DND-41 (cell line): ENCODE data around the gene C1QB.
"Not testable (repeated sequence)": the region's sequence is repeated elsewhere in the genome, so short reads cannot be mapped to it uniquely, and the experiment has no call there.

ENCODE experiments used
- ATAC-seq: fragments of 200-7000 bp; cut with Tn5 transposase; 3 replicates; pipeline ENCODE4 v1.9.1; 2021; ENCODE audit warnings: low read depth; ENCODE audit not compliant: insufficient read depth
- DNase-seq: peaks from one replicate; pipeline ENCODE4 v3.0.0-alpha.2; 2020
- H2AFZ ChIP-seq: 2 replicates; pipeline ENCODE4 v1.6.0; 2012; ENCODE audit warnings: low read depth, low read length
- H3K27ac ChIP-seq: 2 replicates; pipeline ENCODE4 v1.5.1; 2012; ENCODE audit warnings: low read length, inconsistent platforms
- H3K27me3 ChIP-seq: fragments of 200-600 bp; sonication (generic); 2 replicates; pipeline ENCODE4 v1.6.0; 2012; ENCODE audit warnings: low read length, mild to moderate bottlenecking, inconsistent platforms; ENCODE audit not compliant: insufficient read depth, poor library complexity
- H3K36me3 ChIP-seq: 2 replicates; pipeline ENCODE4 v1.5.1; 2012; ENCODE audit warnings: low read length, inconsistent platforms; ENCODE audit not compliant: insufficient read depth
- H3K4me1 ChIP-seq: 2 replicates; pipeline ENCODE4 v1.5.1; 2012; ENCODE audit warnings: mild to moderate bottlenecking, low read length; ENCODE audit not compliant: insufficient read depth
- H3K4me2 ChIP-seq: 2 replicates; pipeline ENCODE4 v1.6.0; 2012; ENCODE audit warnings: mild to moderate bottlenecking, moderate library complexity, low read length, inconsistent platforms; ENCODE audit not compliant: insufficient read depth
- H3K4me3 ChIP-seq, 2 experiments: fragments of 200-600 bp in 1 of 2; shearing (Covaris generic) in 1 of 2; 2 replicates each; pipeline ENCODE4 v1.5.1; 2012 to 2016; ENCODE audit warnings: inconsistent platforms in 2 of 2, low read length in 2 of 2, mild to moderate bottlenecking in 2 of 2, low read depth in 1 of 2, moderate library complexity in 1 of 2
- H3K79me2 ChIP-seq: 2 replicates; pipeline ENCODE4 v1.6.0; 2012; ENCODE audit warnings: low read length, inconsistent platforms; ENCODE audit not compliant: insufficient read depth
- H3K9ac ChIP-seq: 2 replicates; pipeline ENCODE4 v1.6.0; 2012; ENCODE audit warnings: low read depth, mild to moderate bottlenecking, inconsistent platforms, low read length, moderate library complexity
- H3K9me3 ChIP-seq: 2 replicates; pipeline ENCODE4 v1.5.1; 2012; ENCODE audit warnings: low read length, moderate library complexity, mild to moderate bottlenecking, inconsistent platforms; ENCODE audit not compliant: insufficient read depth, severe bottlenecking
- H4K20me1 ChIP-seq: 2 replicates; pipeline ENCODE4 v1.6.0; 2012; ENCODE audit warnings: low read length; ENCODE audit not compliant: insufficient read depth
- CTCF ChIP-seq: IDR thresholded peaks from 2 replicates; pipeline ENCODE4 v1.5.1; 2012; ENCODE audit warnings: borderline replicate concordance, low read length, moderate library complexity, mild to moderate bottlenecking; ENCODE audit not compliant: poor library complexity, severe bottlenecking; ENCODE audit errors: extremely low read depth
- EZH2 ChIP-seq: IDR thresholded peaks from 3 replicates; pipeline ENCODE4 v1.6.1; 2012; ENCODE audit warnings: borderline replicate concordance, low read depth, mild to moderate bottlenecking, moderate library complexity, low read length, inconsistent platforms; ENCODE audit not compliant: severe bottlenecking

C1QB gene

GRCh38 chr1:22705586-22705985 is 52.5 kb downstream of the C1QB start:
- H3K79me2 ChIP-seq, result no peaks in the 10 kb centered on the region
- no peak overlapping the region for H3K27ac ChIP-seq
- no peak overlapping the region for H3K4me3 ChIP-seq
- H3K9me3 ChIP-seq, result no peaks in the 10 kb centered on the region
- H3K9ac ChIP-seq, result no peak overlapping the region
- H2AFZ ChIP-seq, result no peak overlapping the region
- no peaks in the 10 kb centered on the region; the same call in 1 of the 2 replicates for H4K20me1 ChIP-seq
- ATAC-seq (no peak), DNase-seq (no peak)
- no peaks in the 10 kb centered on the region for H3K27me3 ChIP-seq
- no peak for TF ChIP-seq EZH2
- no peak for TF ChIP-seq CTCF
- H3K4me1 ChIP-seq, result no peaks in the 10 kb centered on the region
- H3K36me3 ChIP-seq, result no peaks in the 10 kb centered on the region
- H3K4me2 ChIP-seq, result no peak overlapping the region

- H3K36me3 ChIP-seq, H3K9ac ChIP-seq, H3K27me3 ChIP-seq, H4K20me1 ChIP-seq, H2AFZ ChIP-seq, H3K4me3 ChIP-seq, H3K79me2 ChIP-seq, H3K9me3 ChIP-seq, DNase-seq, H3K27ac ChIP-seq, H3K4me1 ChIP-seq, H3K4me2 ChIP-seq, ATAC-seq: not testable (repeated sequence)
These were observed 53.1 kb downstream of the C1QB start for GRCh38 chr1:22706100-22706499.

- no peak overlapping the region for H3K4me2 ChIP-seq
- H3K9me3 ChIP-seq, result no peaks in the 10 kb centered on the region
- H2AFZ ChIP-seq, result no peak overlapping the region
- no peak overlapping the region for H3K4me3 ChIP-seq
- no peak for TF ChIP-seq CTCF
- TF ChIP-seq EZH2, result no peak
- ATAC-seq, result no peak
- no peaks in the 10 kb centered on the region for H3K27me3 ChIP-seq
- no peak overlapping the region for H3K27ac ChIP-seq
- H3K36me3 ChIP-seq, result no peaks in the 10 kb centered on the region
- no peak overlapping the region for H3K9ac ChIP-seq
- H3K79me2 ChIP-seq, result no peaks in the 10 kb centered on the region
- no peak for DNase-seq
- H4K20me1 ChIP-seq, result no peaks in the 10 kb centered on the region; the same call in 1 of the 2 replicates
- H3K4me1 ChIP-seq, result no peaks in the 10 kb centered on the region
These were observed 55.7 kb downstream of the C1QB start for GRCh38 chr1:22708777-22709176.

GRCh38 chr1:22709227-22709626 is 56.2 kb downstream of the C1QB start:
- DNase-seq (no peak), ATAC-seq (no peak)
- Histone ChIP-seq H3K4me1 (no peaks in the 10 kb centered on the region), H3K4me3 (no peak overlapping the region), H3K27ac (no peak overlapping the region), H3K27me3 (peaks cover 4% of the 10 kb centered on the region), H3K9ac (no peak overlapping the region), H4K20me1 (no peaks in the 10 kb centered on the region; the same call in none of the 2 replicates), H3K4me2 (no peak overlapping the region), H2AFZ (no peak overlapping the region), H3K9me3 (no peaks in the 10 kb centered on the region), H3K79me2 (no peaks in the 10 kb centered on the region), H3K36me3 (no peaks in the 10 kb centered on the region)
- no peak for TF ChIP-seq CTCF
